NCI-H446 (cell line): Measurements from ENCODE around the gene RPS2.

Experiments used
- DNase-seq, 2 experiments: peaks; one replicate each; lab custom pipeline; 2025; lab: John Stamatoyannopoulos, UW

RPS2 gene

GRCh38 chr16:1981398-1981836 is 16.8 kb upstream of the RPS2 start, which contains the start of gene NOXO1:
NOXO1 (minus strand) TSS chr16:1981469; CDS start chr16:1981179, 290 bp downstream.
- DNase-seq, result no peak

GRCh38 chr16:1980770-1981087 is 16.1 kb upstream of the RPS2 start:
- DNase-seq, result no peak

DNA sequence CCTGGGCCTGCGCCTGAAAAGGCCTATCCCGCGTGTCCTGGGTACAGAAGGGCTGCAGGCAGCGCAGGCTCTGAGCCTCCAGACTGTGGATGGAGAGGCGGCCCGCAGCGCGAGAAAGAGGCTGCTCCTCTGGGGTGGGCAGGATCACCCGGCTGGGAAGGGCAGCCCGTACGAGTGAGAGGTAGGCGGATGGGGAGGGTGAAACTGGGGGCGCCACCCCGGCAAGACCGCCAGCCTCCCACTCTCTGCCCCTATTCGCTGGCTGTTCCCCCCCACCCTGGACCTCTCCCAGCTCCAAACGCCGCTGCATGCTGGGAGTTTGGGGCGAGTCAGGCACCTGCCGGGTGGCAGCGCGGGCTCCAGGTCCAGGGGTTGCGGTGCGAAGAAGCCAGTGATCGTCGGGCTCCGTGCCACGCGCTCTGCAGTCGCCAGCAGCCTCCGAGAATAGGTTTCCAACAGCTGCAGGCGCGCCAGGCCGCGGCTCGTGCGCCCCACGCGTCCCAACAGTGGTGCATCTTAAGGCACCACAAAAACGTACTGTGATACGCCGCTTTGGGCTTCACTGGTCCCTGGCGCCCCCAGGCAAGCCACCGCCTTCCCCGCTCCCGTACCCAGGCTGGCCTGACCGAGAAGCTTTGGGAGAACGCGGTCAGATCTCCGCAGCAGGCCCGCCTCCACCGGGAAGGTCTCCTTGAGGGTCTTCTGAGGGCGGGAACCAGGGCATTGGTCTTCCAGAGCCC is 15.6 kb upstream of the RPS2 start:
- no peak for DNase-seq

- DNase-seq, result no peak
These were observed 14.8 kb upstream of the RPS2 start for GRCh38 chr16:1979271-1980029.

GRCh38 chr16:1978476-1979120 is 14.0 kb upstream of the RPS2 start:
- DNase-seq, result no peak

DNA sequence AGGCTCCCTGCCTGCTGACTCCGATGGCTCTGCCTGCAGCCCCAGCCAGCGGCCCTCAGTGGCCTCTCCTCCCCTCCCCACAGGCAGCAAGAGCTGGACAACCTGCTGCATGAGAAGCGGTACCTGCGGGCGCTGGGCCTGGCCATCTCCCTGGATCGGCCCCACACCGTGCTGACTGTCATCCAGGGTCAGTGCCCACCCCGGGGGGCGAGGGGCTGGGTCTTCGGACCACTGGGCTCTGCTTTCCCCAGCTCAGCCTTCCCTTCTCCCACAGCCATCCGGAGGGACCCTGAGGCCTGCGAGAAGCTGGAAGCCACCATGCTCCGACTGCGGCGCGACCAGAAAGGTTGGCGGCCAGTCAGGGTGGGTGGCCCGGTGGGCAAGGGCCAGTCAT is 13.2 kb upstream of the RPS2 start:
- no peak for DNase-seq

- no peak for DNase-seq
These were observed 12.6 kb upstream of the RPS2 start for GRCh38 chr16:1976951-1977874.

GRCh38 chr16:1976216-1976520 is 11.5 kb upstream of the RPS2 start:
- DNase-seq, result no peak

GRCh38 chr16:1975432-1976215 is 11.0 kb upstream of the RPS2 start:
- DNase-seq, result no peak

DNA sequence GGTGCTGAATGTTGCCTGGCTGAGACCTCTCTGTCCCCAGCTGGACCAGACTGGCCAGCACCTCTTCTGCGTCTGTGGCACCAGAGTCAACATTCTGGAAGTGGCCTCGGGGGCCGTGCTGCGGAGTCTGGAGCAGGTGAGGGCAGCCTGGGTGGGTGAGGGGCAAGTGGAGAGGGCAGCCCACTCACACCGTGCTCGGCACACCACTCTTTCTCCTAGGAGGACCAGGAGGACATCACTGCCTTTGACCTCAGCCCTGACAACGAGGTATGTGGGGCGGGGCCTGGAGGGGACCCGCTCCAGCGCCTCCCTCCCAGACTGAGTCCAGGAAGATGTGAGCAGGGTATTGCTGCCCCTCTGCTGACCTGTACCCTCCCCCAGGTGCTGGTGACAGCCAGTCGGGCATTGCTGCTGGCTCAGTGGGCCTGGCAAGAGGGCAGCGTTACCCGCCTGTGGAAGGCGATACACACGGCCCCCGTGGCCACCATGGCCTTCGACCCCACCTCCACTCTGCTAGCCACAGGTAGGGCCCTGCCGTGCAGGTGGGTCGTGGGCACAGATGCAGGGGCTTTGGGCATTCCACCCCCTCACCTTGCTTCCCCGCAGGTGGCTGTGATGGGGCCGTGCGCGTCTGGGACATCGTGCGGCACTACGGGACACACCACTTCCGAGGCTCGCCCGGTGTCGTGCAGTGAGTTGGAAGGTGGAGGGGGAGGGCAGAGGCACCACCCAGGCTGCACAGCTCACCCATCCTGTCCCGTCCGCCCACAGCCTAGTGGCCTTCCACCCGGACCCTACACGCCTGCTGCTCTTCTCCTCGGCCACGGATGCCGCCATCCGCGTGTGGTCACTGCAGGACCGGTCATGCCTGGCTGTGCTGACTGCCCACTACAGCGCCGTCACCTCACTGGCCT is 9.8 kb upstream of the RPS2 start:
- DNase-seq, result no peak

DNA sequence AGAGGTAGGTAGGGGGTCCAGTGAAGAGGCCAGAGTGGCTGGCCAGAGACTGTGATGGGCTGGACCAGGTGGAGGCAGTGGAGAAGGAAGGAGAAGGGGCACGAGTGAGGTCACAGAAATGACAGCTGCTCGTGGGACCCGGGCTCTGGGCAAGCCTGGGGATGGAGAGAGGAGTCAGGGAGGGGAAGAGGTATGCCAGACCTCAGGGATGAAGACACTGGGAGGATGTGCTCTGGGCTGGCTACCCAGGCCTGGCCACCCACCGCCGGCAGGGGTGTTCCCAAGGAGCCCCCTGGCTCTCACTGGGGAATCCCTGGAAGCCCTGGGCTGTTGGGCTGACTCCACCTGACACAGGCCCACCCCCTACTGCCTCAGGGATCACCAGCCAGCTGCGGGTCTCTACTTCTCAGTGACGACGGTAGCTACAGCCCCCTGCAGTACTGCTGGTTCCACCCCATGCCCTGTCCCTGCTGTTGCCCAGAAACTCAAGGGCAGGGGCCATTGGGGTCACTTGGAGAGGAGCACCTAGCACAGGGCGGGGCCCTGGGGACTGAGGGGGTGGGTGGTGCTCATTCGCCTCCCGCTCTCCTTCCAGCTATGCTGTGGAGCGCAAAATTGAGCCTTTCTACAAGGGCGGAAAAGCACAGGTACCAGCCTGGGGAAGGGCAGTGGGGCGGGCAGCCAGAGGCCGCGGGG is 9.0 kb upstream of the RPS2 start:
- DNase-seq, result no peak

- DNase-seq, result no peak
These were observed 7.9 kb upstream of the RPS2 start for GRCh38 chr16:1972490-1972877.

- peak; percentile 84 to 94 for DNase-seq
These were observed 7.3 kb upstream of the RPS2 start, which contains the start of gene TBL3 for GRCh38 chr16:1971796-1972489. TBL3 (plus strand) TSS chr16:1972053; CDS start chr16:1972165, 112 bp downstream.

DNA sequence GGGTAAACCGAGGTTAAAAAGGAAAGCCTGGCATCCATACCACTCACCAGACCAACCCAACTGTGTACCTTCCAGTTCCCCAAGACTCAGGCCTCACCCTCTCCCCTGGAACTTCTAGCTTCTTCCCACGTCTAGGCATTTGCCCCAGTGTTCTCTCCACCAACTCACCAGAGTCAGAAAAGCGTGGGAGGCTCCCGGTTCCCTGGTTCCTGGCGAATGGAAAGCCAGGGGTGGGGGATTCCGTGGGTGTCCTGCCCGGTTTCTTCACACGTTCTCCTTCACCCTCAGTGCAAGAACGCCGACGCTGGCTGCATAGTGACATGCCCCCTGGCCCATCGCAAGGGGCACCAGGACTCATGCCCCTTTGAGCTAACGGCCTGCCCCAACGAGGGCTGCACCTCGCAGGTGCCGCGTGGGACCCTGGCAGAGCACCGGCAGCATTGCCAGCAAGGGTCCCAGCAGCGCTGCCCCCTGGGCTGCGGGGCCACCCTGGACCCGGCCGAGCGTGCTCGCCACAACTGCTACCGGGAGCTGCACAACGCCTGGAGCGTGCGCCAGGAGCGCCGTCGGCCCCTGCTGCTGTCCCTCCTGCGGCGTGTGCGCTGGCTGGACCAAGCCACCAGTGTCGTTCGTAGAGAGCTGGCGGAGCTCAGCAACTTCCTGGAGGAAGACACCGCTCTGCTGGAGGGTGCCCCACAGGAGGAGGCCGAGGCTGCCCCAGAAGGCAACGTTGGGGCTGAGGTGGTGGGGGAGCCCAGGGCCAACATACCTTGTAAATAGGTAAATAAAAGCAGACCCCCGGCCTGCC is 3.7 kb upstream of the RPS2 start:
- DNase-seq, result no peak

- DNase-seq, result no peak
These were observed 1.8 kb upstream of the RPS2 start, which contains the start of gene RNF151 for GRCh38 chr16:1966460-1966859. RNF151 (plus strand) TSS chr16:1966856; CDS start chr16:1966882, 26 bp downstream.

- no peak for DNase-seq
These were observed 873 bp upstream of the RPS2 start for GRCh38 chr16:1965396-1966001.

GRCh38 chr16:1963806-1964505 is 670 bp downstream of the RPS2 start:
- DNase-seq, result no peak
